AG04449 (cell line): Measurements from ENCODE around the gene KIAA1191.

Experiments
- CTCF ChIA-PET: fragments of 350-600 bp; formaldehyde crosslinking; extraction: SDS; loops from one replicate; lab custom pipeline; 2021; ENCODE audit warnings: antibody characterized with exemption; lab: Yijun Ruan, JAX
- POLR2A ChIA-PET: fragments of 400-600, 350-600 bp; formaldehyde crosslinking; extraction: SDS; loops from one replicate; lab custom pipeline; 2020; ENCODE audit warnings: antibody characterized with exemption, inconsistent platforms; lab: Yijun Ruan, JAX
- DNase-seq: peaks from one replicate; pipeline ENCODE4 v3.0.0-alpha.2; 2010; ENCODE audit warnings: low read depth, low spot score
- H3K4me3 ChIP-seq: 2 replicates; pipeline ENCODE4 v1.5.1; 2011; ENCODE audit warnings: low read depth, mild to moderate bottlenecking, control low read depth, low read length
- TF ChIP-seq, protein P1 (sequence below): IDR thresholded peaks from one replicate; pipeline ENCODE4 v1.5.1; 2011; ENCODE audit warnings: mild to moderate bottlenecking, moderate library complexity, low read length, control low read depth, inconsistent platforms; ENCODE audit not compliant: insufficient read depth; ENCODE audit errors: missing control alignments

KIAA1191 gene

DNA sequence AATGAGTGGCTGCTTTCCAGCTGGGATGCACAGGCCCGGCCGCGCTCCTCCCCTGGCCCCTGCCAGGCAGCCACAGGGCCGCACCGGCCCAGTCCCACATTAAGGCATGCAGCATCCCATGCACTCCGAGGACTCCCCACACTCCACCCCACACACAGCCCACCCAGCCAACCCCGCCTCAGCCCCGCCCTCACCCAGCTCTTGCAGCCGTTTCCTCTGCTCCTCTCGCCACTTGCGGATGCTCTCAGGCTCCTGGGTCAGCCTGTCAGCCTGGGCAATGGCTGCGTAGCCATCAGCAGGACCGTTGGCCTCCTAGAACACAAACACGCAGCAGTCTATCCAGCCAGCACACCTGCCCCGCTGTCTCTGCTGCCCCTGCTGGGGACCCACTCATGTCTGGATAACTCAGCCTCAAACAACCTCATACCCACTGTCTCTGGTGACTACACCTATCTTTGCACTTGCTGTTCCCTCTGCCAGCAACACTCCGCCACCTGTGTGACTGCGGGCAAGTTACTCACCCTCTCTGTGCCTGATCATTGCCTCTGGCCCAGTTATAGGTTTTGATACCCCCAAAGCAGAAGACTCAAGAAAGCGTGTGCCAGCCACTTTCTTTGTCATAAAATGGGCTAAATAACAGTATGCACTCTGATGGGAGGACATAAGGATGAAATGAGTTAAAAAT lies 36.3 kb upstream of the KIAA1191 start:
- no peak overlapping the region for H3K4me3 ChIP-seq
- TF ChIP-seq, protein P1, sequence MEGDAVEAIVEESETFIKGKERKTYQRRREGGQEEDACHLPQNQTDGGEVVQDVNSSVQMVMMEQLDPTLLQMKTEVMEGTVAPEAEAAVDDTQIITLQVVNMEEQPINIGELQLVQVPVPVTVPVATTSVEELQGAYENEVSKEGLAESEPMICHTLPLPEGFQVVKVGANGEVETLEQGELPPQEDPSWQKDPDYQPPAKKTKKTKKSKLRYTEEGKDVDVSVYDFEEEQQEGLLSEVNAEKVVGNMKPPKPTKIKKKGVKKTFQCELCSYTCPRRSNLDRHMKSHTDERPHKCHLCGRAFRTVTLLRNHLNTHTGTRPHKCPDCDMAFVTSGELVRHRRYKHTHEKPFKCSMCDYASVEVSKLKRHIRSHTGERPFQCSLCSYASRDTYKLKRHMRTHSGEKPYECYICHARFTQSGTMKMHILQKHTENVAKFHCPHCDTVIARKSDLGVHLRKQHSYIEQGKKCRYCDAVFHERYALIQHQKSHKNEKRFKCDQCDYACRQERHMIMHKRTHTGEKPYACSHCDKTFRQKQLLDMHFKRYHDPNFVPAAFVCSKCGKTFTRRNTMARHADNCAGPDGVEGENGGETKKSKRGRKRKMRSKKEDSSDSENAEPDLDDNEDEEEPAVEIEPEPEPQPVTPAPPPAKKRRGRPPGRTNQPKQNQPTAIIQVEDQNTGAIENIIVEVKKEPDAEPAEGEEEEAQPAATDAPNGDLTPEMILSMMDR: no peak
- ChIA-PET CTCF (interaction anchor here (1.3 kb wide), 1 partner anchor 50 kb away, joined by 5 read pairs; no protein-coding TSS in a partner anchor), POLR2A (no interaction called here)
- no peak for DNase-seq

DNA sequence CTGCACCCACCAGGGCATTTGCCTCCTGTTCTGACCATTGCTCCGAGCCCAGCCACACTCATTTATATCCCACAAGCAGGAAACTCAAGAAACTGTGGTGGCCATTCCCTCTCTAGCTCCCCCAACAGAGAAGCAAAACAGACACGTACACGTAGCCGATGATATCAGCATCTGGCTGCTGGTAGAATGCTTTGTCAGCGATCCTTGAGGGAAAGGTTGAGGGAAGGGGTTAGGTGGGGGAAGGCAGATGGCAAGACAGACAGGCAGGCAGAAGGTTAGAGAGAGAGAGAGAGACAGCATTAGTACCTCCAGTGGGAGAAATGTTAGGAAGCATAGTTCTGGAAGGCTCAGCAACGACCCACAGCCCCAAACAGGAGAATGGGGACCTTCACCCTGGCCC lies 34.8 kb upstream of the KIAA1191 start:
- POLR2A ChIA-PET: no interaction called here
- H3K4me3 ChIP-seq: no peak overlapping the region
- CTCF ChIA-PET: interaction anchor here (1.3 kb wide), 1 partner anchor 51 kb away, joined by 5 read pairs; no protein-coding TSS in a partner anchor
- TF ChIP-seq, protein P1: no peak
- DNase-seq: no peak

DNA sequence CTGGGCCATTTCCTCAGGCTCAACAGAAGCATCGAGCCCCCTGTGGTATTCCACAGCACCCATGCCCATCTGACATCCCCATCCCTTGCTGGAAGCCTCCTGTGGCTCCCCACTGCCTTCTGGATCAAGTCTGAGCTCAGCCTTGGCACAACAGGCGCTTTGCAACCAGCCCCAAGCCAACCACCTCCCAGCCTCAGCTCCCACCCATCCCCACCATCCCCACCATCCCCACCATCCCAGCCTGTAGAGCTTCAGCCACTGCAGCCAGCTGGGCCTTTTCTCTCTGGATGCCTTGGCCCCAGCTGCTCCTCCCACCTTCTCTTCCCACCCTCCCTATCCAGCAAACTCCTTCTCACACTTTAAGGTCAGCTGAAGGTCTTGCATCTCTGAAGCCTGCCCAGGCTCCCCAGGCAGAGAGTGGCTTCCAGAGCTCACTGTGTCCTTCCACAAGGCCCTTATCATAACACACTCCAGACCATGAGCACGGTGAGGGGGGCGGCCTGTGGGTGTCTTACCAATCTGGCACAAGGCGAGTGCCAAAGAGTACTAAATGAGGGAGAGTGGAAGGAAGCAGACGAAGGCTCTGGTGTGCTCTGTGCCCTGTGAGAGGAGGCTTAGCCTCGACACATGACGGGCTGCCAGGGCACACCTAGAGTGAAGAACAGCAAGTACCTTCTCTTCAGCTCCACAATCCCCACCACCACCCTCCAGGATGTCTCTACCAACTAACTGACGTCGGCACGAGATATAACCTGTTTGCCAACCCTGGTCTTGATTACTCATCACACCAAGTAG lies 33.5 kb upstream of the KIAA1191 start:
- TF ChIP-seq, protein P1: no peak
- POLR2A ChIA-PET: no interaction called here

DNA sequence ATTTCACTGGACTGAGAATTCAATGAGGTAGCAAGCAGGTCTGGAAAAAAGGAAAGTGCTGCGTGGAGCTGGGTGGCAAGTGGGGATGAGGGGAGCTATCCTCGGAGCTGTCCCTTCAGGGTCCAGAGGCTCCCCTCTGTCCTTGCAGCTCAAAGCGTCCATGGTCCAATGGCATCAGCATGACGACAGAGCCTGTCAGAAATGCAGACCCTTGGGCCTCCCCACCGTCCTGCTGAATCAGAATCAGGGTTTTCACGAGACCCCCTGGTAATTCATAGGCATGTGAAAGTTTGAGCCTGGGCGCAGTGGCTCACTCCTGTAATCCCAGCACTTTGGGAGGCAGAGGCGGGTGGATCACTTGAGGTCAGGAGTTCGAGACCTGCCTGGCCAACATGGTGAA lies 32.5 kb upstream of the KIAA1191 start:
- TF ChIP-seq, protein P1: no peak
- ChIA-PET CTCF (interaction anchor here (1.1 kb wide), 1 partner anchor 13 kb away, joined by 6 read pairs; no protein-coding TSS in a partner anchor), POLR2A (no interaction called here)
- H3K4me3 ChIP-seq: no peak overlapping the region
- DNase-seq: no peak

More for the DNA sequence above, 33.5 kb upstream of the KIAA1191 start:
- no peak for DNase-seq
- CTCF ChIA-PET: interaction anchor here (0.8 to 1.1 kb wide), 2 partner anchors 12 to 53 kb away, joined by 3 to 6 read pairs; partner anchors contain the start of gene FAF2
- H3K4me3 ChIP-seq: no peak overlapping the region

DNA sequence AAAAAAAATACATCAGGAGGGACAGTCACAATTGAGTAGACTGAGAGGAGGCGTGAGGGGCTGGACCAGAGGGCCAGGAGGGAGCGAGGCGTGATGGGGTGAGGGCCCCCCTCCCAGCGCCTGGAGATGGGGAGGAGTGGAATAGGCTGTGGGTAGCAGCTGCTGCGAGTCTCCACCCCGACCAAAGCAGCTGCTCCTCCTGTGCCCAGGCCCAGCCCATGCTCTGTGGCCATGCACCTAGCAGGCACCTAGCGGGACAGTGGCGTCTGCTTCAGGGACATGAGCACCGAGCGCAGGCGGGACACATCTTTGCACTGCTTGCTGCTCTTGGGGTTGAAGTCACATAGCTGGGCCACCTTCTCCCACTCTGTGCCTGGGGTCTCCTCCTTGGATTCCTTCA lies 31.0 kb upstream of the KIAA1191 start:
- TF ChIP-seq, protein P1: no peak
- CTCF ChIA-PET: interaction anchor here (1.2 to 1.3 kb wide), 3 partner anchors 23 to 56 kb away, joined by 3 to 4 read pairs (median 4); partner anchors contain the start of gene CLTB
- no peak overlapping the region for H3K4me3 ChIP-seq
- POLR2A ChIA-PET: no interaction called here
- no peak for DNase-seq

DNA sequence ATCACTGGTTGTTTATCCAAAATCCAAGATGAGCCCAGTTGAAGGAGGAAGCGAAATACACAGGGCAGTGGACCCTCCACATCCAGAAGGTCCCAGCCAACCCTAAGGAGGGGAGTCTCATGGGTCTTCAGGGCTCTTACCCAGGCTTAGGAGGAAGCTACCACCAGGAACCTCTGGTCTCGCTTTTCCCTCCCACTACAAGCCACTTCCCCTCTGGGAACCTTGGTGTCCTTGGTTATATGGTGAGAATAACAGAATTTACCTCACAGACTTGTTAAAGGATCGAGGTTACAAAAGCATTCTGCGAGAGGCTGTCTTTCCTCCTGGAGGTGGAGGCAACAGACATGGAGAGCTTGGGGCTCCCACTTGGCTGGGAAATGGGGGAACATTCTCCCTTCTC lies 30.4 kb upstream of the KIAA1191 start:
- POLR2A ChIA-PET: no interaction called here

More for the DNA sequence above, 30.4 kb upstream of the KIAA1191 start:
- no peak for DNase-seq
- CTCF ChIA-PET: interaction anchor here (1.2 to 1.4 kb wide), 3 partner anchors 55 to 269 kb away, joined by 3 to 4 read pairs (median 4); no protein-coding TSS in a partner anchor
- H3K4me3 ChIP-seq: no peak overlapping the region
- TF ChIP-seq, protein P1: no peak
